ENCODE results near the gene PPFIBP1. TPM values are rescaled to one million over a fixed set of nuclear protein-coding genes. Genes with fewer than 3 reads are reported as not detected.

Gene PPFIBP1
- total RNA-seq: 76.9 TPM
- long read RNA-seq, transcript PPFIBP1-217 (10 exons, 1,191 nt): major isoform, 6 of 79 reads
- long read RNA-seq, partial matches to known transcripts: 47 of 79 reads
- long read RNA-seq, other reads (novel, unspliced or antisense): 22 of 79 reads

DNA sequence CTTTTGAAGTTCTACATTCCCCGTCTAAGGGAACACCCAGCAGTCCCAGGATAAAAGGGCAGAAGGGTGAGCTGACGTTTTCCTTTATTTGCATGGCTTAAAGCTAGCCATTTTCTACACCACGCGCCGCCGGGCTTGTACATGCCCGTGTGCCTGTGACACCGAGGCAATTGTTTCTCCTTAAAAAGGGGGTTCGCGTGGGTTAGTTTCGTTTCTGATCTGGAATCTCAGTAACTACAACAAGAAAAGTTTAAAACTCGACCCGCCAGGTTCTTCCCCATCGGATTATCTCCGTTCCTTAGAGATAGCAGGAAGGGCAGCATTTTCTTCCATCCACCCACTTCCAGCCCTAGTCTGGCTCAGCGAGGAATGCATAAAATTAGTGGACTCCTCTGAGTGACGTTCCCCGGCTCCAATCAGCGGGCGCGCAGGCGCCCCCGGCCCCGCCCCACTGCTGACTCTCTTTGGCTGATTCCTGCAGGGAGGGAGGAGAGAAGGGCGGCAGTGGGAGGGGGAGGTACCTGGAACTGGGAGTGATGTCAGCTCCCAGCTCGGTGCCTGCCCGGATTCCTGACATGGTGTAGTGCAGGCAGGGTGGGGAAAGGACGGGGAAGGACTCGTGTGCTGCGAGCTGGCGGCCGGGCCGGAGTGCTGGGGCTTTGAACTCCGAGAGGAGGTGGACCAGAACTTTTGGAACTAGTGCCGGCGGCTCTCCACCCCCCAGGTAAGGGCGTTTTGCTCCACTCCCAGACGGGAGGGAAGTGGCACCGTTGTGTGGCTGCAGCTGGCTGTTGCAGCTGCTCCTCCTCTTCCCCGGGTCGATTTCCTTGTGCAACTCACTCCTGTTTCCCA is at the start of gene PPFIBP1:
Gene PPFIBP1 (plus strand): TSS at position 565 of the 852 bp plus-strand sequence. CDS start 109,191 bp downstream, outside the sequence.
- DNase-seq (ENCODE audit: low spot score): peak; percentile 99

- no peak for DNase-seq (ENCODE audit: low spot score)
These were observed 49.7 kb upstream of the PPFIBP1 start for GRCh38 chr12:27474344-27474743.

DNA sequence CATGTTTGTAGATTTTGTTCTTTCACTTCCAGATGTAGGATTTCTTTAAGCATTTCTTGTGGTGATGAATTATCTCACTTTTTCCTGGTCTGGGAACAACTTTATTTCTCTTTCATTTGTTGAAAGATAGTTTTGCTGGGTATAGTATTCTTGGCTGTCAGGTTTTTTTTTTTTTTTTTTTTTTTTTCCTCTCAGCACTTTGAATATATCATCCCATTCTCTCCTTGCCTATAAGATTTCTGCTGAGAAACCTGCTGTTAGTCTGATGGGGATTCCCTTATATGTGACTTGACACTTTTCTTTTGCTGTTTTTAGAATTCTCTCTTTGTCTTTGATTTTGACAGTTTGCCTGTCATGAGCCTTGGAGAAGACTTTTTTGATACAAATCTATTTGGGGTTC is 47.0 kb upstream of the PPFIBP1 start:
- no peak for DNase-seq (ENCODE audit: low spot score)

DNA sequence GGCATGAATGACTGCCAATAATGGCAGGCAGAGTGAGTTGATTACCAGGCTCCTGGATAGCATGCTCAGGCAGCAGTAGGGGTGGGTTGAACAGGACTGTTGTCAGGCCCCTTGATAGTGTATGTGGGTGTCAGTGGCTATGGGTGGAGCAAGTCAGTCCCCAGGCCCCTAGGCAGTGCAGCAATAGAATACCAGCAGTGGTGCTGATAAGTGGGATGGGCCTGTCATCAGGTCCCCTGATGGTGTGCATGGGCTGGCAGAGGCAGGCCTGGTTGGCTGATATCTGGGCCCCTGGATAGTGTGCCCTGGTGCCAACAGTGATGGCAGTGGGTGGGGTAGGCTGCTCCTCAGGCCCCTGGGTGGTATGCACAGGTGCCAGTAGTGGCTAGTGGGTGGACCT is 45.1 kb upstream of the PPFIBP1 start:
- no peak for DNase-seq (ENCODE audit: low spot score)

DNA sequence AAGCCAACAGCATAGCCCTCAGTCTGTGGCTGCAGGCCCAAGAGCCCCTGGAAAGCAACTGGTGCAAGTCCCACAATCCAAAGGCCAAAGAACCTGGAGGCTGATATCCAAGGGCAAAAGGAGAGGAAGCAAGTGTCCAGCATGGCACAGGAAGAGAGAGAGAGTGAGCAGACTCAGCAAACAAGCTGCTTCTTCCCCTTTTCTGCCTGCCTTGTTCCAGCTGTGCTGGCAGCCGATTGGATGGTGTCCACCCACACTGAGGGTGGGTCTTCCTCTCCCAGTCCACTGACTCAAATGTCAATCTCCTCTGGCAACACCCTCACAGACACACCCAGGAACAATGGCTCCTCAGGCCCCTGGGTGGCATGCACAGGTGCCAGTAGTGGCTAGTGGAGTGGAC is 44.0 kb upstream of the PPFIBP1 start:
- no peak for DNase-seq (ENCODE audit: low spot score)

DNA sequence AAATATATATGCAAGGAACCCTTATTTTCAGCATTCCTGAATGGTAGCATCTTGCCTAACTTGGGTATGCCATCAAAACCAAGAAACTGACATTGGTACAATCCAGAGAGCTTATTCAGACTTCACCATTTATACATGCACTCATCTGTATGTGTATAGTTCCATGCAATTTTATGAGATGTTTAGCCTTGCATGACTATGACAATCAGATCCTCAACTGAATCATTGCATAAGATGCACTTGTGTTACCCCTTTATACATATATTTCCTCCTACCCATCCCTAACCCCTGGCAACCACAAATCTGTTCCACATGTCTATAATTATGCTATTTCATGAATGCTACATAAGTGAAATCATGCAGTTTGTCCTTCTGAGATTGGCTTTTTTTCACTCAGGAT is 37.0 kb upstream of the PPFIBP1 start:
- DNase-seq (ENCODE audit: low spot score): no peak

DNA sequence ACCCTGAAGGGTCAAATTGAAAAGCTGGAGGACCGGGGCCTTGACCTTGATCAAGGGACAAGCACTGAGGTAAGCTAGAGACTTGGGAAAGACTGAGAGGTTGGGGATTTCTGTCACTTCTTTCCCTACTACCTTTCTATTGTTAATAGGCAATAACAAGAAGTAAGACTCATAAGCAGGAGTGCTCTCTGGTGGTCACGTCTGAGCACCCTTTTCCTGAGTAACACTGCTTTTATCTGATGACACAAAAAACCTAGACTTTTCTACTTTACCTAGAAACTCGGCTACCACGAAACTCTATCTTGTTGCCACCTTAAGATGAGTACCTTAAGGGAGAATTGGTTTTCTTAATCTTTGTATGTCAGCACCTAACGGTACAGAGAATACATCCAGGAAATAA is 35.5 kb upstream of the PPFIBP1 start:
- DNase-seq (ENCODE audit: low spot score): no peak

- DNase-seq (ENCODE audit: low spot score): no peak
These were observed 32.8 kb upstream of the PPFIBP1 start for GRCh38 chr12:27491226-27491625.

DNA sequence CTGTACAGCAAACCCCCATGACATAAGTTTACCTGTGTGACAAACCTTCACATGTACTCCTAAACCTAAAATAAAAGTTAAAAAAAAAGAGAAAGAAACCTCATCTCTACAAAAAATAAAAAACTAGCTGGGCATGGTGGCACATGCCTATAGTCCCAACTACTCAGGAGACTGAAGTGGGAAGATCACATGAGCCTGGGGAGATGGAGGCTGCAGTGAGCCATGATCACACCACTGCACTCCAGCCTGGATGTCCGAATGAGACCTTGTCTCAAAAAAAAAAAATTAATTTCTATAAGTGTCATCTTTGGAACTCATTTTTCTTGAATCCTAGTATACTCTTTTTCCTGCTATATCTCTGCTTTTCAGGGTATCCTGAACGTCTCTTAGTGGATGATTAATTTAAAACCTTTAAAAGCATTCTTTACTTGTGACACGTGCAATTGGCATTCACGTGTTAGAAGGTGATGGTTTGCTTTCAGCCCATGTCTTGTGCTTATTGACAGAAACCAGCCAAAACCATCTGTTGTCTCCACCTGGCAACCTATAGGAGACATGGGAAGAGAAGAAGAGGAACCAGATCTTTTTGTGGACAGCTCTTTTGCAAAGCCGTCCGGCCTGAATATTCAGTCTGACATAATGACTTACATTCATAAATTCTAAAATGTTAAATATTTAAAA is 30.6 kb upstream of the PPFIBP1 start:
- no peak for DNase-seq (ENCODE audit: low spot score)

DNA sequence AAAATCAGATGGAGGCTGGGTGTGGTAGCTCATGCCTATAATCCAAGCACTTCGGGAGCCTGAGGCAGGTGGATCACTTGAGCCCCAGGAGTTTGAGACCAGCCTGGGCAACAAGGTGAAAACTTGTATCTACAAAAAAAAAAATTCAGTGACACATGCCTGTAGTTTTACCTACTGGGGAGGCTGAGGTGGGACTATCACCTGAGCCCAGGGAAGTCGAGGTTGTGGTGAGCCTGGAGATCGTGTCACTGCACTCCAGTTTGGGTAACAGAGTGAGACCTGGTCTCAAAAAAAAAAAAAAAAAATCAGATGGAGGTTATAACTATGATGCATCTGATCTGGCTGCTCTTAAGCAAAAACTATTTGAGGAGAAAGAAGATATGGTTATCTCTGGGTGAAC is 26.6 kb upstream of the PPFIBP1 start:
- DNase-seq (ENCODE audit: low spot score): no peak

GRCh38 chr12:27498149-27498548 is 25.9 kb upstream of the PPFIBP1 start:
- no peak for DNase-seq (ENCODE audit: low spot score)

GRCh38 chr12:27498761-27499160 is 25.2 kb upstream of the PPFIBP1 start:
- DNase-seq (ENCODE audit: low spot score): no peak

DNA sequence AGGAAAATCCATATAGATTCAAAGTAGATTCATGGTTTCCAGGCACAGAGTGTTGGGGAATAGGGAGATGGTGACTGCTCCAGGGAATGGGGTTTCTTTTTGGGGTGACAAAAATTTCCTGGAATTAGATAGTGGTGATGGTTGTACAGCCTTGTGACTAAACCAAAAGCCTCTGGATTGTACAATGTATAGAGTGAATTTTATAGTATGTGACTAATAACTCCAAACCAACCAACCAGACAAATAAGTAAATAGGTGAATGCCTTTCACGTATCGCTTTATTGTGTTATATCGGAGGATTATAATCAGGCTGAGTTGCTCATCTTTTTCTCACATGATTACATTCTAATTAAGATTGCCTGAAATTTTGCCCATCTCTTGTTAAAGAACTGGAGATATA is 24.6 kb upstream of the PPFIBP1 start:
- no peak for DNase-seq (ENCODE audit: low spot score)

GRCh38 chr12:27500546-27500945 is 23.5 kb upstream of the PPFIBP1 start:
- no peak for DNase-seq (ENCODE audit: low spot score)

GRCh38 chr12:27502021-27502435 is 22.0 kb upstream of the PPFIBP1 start:
- DNase-seq (ENCODE audit: low spot score): no peak

GRCh38 chr12:27504507-27504906 is 19.5 kb upstream of the PPFIBP1 start:
- DNase-seq (ENCODE audit: low spot score): no peak

DNA sequence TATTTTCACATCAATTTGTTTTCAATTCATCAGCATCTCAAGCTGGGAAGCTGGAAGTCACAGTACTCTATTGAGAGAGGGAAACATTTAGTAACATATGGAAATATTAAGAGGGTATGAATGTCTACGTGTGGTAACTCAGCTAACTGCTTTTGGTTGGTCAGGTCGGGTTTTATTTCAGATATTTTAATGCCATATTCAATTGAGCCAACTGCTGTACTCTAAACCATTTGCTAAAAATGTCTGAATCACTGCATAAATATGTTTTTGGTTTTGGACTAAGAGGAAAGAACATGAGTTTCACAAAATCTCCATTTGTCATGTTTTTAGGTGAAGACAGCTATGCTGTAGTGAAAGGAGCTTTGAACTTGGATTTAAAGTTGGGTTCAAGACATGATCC is 18.9 kb upstream of the PPFIBP1 start:
- no peak for DNase-seq (ENCODE audit: low spot score)

GRCh38 chr12:27505761-27506160 is 18.2 kb upstream of the PPFIBP1 start:
- DNase-seq (ENCODE audit: low spot score): no peak

GRCh38 chr12:27506645-27507189 is 17.3 kb upstream of the PPFIBP1 start:
- no peak for DNase-seq (ENCODE audit: low spot score)

DNA sequence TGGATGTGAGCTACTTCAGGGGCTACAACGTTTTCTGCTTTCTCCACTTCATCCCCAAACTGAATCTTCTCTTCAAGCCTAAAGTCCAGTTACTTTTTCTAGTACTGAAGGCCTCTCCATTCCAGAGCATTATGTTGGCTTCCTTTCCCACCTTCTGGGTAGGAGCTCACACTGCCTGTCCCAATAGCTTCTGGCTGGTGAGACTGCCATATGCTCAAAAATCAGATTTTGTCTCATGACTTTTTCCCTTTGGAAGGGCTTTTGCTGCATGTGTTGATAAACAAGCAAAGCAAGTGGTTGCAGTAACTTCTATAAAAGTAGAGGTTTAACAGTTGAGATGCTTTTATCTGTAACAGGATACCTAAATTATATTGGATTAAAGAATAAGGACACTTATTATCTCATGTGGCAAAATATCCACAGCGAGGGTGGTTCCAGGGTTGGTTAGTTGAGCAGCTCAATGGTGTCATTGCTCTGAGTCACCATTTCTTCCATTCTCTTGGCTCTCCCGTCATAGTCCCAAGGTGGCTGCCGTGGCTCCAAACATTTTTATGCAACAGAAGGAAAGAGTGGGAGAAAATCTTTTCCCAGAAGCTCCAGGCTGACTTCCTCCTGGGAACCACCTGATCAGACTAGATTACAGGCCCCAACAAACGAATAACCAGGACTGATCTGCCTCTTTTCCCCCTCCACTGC is 15.1 kb upstream of the PPFIBP1 start:
- DNase-seq (ENCODE audit: low spot score): no peak

GRCh38 chr12:27511031-27511722 is 12.8 kb upstream of the PPFIBP1 start:
- no peak for DNase-seq (ENCODE audit: low spot score)

All from mesenteric fat pad (tissue), 1 donor.